Activated CD4-positive, alpha-beta T cell treated with anti-CD3 and anti-CD28 coated beads, Interleukin-2, amount 50 U/mL, for 1 hour (primary cell): ENCODE measurements around the gene TMEM132D.
"Not testable (repeated sequence)": the region's sequence is repeated elsewhere in the genome, so short reads cannot be mapped to it uniquely, and the experiment has no call there.

Experiments
- DNase-seq: peaks from one replicate; pipeline ENCODE4 v3.0.0-alpha.2; 2020

TMEM132D gene

DNA sequence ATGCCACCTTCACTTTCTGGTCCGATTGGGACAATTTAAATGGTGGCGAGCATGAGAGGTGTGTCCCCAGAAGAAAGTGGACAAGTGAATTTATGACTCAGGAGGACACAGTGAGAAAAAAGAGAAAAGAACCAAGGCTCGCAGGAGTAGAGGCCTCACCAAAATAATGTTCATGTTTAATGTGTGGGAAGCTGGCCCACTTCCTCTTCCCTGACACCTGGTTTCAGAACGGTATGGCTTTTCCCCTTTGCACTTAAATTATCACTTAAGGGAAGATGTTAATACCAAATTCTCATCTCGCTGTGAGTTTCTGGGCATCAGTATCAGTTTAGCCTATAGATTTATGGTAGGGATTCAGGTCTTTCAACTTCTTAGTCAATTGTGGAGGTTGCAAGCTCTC is 824.1 kb downstream of the TMEM132D start:
- no peak for DNase-seq

DNA sequence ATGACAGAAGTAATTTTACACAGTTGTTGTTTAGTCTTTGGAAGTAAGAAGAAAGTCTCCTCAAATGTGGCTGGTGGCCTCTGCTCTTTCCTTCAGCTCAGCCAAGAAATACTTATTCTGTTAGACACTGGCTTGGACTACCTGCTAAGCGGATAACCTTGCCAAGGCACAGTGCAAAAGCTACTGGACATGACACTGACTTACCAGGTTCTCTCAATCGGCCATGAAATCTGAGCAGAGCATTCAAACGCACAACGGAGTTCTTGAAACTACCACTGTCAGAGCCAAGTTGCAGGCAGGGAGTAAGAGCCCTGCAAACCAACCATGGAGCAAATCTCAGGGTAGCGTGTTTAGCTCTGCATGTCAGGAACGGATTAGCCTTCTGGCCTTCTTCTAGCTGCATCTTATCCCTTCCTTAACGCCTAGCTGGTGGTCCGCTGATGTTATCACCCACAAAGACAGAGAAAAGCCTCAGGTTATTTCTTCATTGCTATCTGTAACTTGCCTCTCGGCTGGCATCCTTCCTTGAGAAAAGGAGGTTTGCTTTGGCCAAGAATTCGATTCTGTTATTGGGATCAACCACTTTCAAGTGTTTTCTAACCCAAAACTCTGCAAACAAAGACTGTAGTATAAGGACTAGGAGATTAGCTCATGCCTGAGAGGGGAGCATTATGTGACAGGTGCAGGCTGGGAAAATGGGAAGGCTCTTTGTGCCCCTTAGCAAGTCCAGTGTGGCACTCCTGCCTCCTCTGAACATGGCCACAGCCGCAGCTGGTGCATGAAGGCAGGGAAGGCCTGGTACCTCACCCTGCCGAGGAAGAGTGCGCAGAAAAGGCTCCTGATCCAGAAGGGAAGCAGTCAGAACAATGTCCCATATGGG is 827.1 kb downstream of the TMEM132D start:
- no peak for DNase-seq

DNA sequence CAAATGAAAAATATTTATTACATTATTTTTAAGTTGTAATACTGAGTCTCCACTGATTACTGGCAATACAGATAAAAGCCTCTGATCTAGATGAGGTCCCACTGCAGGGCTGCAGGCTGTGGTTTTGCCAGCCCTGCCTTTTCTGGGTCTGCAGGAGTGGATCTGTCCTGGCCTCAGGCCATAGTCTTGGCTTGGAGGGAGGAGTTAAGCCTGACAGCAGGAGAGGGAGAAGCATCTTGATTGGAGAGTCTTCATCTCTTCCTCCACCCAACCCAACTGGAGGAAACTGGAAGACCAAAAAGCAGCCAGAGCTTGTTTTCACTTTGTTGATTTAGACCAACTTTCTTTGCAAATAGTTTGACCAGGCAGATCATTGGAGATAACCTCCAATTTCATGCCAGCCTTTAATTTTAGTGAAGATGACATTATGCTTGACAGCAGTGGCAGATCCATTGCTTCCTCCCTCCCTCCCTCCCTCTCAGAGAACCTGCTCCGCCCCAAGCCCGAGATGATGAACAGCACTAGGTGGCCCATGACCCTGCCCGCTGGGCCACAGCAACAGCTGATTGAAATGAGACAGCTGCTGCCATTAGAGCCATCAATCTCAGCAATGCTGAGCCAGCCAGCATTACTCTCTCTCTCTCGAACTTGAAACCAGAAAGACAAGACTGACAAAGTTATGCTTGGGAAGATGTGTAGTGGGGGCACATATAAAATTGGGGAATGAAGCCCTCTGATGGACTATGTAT is 828.2 kb downstream of the TMEM132D start:
- DNase-seq, result no peak

DNA sequence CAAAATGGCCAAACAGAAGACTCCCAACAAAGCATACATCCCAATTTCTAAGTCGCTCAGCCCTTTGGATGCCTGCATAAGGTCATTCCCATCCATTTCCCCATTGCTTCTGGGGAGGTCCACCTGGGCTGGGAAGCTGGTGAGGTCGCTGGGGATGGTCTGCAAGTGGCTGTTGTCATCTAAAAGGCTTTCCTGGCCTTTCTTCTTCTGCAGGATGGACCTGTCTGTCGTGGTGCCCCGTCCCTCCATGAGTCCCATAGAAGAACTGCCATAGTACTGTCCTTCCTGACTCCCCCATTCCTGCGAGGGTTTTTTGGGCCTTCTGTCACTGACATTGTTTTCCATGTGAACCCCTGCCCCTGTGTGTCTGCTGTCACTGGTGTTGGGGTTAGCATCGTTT is 829.4 kb downstream of the TMEM132D start:
- DNase-seq, result no peak

DNA sequence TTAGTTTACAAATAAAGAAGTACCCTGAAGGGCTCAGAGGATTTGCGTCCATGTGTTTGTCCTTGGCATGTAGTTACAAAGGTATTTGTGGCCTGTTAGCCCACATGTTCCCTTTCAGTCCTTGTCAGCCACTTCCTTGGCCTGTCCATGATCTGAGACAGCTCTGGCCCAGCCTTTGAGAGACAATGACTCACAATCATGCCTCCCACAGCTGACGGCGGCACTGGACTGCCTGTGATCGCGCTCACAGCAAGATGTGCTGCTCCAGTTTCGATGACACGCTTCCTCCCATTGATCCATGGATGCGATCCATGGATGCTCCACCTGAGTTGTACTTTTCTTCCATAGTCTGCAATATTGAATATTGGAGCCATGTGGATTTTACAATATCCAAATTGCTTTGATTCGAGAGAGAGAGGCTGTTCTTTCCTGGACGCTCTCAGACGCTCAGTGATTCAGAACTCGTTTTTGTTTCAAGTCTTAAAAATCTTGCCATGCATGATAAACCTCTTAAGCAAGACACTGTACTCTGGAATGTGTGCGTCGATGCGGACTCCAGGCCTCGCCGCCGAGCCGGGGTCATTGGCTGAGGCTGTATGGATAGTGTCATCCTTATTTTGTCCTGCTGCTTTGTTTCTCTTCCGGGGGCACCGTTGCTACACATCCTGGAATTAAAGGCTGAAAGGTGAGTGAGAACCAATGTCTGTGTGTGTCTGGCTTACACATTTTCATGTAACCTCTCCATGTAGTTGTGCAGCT is 830.5 kb downstream of the TMEM132D start:
- no peak for DNase-seq

DNA sequence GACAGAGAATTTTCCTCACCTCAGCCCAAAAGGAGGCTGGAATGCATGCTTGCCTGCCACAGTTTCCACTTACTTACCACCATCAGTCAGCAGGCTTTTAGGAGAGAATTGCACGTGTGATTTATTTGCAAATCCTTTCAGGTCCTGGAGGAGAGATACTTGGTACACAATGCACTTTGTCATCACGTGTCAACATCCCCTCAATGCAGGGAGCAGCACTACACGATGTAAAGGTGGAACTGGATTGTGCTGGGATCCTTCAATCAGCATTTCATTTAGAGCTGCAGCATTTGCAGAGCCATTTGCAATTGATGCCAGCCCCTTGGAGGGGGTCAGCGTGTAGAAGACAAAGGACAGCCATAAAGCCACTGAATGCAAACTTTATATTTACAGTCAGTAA is 832.5 kb downstream of the TMEM132D start:
- no peak for DNase-seq

DNA sequence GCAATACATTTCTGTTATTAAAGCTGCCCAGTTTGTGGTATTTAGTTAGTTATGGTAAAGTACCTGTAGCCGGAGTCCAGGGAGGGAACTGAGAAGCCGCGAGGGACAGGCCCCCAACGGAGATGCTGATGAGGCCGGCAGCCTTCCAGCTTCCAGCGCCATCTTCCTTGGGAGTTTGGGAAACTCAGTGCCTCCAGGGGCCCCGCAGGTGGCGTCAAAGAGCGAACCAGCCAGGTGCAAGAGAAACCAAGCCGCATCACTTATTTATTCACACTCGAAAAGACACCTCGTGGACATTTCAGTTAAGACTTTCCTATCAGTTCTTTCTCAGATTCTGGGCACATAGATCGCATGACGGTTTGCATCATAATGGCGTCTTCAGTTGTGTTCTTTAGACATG is 833.9 kb downstream of the TMEM132D start:
- no peak for DNase-seq

DNA sequence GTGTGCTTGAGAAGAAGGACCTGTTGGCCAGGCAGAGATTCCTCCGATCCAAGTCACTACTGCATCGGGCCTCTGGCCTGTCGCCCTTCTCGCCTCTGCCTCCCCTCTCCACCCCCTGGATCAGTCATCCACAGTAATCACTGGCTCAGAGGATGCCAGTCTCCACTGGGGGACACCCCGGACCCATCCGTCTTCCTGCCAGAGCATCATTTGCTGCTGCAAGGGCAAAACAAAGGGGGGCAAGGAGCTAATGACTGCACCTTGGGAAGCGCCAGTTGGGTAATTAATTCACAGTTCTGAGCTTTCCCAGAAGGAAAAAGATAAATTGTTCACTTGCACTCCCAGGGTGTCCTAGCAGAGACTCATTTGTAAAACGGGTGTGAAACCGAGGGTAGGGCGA is 835.1 kb downstream of the TMEM132D start:
- no peak for DNase-seq

DNA sequence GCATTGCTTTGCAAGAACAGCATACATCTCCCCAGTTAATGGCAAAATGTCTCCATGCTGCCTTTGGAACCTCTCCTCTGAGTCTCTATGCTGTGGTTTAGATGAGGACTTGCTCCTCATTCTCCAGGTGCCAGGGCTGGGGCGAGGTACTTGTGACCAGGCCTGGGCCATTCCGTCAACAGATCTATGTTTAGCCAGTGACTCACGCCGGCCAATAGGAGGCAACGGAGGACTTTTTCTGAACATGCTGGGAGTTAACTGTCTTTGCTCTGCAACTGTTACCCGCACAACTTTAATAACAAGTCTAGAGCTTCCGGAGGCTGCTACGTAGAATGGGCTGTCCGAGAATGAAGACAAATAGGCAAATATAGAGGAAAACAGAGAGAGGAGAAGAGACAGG is 836.3 kb downstream of the TMEM132D start:
- no peak for DNase-seq

DNA sequence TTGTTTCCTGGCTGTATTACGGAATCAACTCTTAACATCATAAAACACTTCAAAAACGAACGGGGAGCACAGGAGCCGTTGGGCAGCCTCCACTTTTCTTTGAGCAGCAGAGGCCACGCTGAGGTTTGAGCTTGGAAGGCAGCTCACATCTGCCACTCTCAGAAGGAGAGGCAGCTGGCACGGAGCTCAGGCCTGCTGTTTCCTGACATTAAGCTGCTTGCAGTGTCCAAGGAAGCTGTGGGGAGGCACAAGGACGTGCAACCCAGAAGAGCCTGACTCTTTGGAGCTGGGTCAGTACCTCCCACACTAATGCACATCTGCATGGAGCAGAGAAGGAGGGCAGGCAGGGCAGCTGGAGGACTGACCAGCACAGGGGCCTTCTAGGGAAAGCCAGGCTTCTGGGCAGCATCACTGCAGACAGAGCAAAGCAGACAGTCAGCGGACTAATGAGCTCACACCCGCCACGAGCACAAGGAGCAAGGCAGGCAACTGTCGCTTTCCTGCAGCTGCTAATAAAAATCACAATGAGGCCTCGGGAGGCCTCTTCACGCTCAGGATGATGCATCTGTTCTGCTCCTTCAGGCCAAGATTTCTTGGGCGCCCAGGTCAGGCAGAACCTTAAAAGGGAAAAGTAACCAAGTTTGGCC is 839.5 kb downstream of the TMEM132D start:
- DNase-seq, result no peak

DNA sequence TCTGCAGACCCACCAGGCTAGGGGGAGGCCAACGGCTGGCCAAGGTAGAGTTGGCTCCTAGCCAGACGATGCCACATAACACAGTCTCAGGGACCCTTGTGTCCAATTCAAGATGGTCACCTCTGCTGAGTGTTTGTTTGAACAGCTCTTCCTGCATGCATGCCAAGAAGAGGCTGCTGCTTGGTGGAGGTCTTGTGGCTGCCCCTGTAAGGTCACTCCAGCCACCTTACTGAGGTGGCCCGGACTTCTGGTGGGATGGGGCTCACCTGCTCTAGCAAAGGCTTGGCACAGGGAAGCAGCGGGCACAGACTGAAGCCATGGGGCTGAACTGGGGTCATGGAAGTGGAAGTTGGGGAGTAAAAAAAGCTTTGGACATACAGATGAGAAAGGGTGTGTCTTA is 840.2 kb downstream of the TMEM132D start:
- no peak for DNase-seq

DNA sequence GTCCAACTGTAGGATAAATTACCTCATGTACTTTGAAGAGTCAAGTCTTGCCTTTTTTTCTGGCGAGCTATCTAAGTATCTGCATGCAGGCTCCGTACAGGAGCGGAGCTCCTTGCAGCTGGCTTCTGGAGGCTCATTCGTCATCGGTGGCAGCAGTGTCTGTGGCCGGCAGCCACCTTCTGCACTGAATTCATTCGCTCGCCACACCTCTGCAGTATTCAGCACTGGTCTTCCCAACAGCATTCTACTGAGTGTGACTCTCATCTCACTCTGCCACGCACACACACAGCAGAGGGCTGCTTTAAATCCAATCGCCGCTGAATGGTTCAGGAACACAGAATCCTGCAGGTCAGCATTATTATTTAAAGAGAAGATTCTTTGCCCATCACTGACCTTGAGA is 850.6 kb downstream of the TMEM132D start:
- DNase-seq, result no peak

DNA sequence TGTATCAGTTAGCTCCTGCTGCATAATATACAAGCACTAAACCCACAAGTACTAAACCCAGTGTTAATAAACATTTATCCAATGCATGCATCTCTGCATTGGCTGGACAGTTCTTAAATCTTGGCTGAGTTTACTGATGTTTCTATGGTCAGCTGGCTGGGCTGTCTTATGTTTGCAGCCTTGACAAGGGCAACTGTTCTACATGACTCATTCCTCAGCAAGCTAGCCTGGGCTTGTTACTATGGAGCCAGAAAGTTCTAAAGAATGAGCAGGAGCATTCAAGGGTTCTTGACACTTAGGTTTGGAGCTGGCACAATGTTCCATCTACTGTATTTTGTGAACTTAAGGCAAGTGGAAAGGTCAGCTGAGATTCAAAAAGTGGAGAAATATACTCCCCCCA is 851.5 kb downstream of the TMEM132D start:
- DNase-seq, result no peak

DNA sequence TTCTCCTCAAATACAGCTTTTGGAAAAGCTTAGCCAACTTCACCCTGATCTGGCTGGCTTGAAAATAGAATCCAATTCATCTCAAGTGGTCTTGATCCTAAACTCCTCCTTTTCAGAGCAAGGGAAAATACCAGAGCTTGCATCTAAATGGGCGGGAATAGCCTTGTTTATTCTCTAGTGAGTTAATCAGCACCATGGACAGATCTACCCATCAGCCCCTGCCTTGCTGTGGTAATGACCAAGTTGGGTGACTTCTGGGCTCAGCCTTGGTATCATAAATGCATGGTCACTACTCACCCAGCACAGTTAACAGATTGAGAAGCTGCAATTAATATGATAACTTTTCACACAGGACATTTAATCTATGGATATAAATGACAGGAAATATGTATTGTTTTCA is 853.9 kb downstream of the TMEM132D start:
- DNase-seq, result no peak

DNA sequence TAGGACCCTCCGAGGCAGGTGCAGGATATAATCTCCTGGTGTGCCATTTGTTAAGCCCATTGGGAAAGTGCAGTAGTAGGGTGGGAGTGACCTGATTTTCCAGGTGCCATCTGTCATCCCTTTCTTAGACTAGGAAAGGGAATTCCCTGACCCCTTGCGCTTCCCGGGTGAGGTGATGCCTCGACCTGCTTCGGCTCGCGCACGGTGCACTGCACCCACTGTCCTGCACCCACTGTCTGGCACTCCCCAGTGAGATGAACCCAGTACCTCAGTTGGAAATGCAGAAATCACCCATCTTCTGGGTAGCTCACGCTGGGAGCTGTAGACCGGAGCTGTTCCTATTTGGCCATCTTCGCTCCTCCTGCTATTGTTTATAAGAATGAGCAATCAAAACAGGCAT is 860.5 kb downstream of the TMEM132D start:
- not testable (repeated sequence) for DNase-seq

DNA sequence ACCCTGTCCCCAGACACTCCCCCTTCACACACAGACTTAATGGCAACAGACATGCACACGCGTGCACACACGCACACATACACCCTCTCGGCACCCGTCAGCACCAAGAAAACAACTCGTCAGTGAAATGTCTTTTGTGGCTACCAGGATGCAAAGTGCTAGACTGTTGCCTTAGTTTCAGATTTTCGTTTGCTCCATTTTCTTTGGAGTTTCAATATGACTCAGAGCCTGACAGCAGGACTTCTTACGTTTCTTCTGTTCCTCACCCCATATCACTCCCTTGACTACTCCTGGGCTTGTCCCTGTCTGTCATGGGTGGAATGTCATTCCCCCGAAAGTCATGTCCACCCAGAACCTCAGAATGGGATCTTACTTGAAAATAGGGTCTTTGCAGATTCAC is 867.7 kb downstream of the TMEM132D start:
- DNase-seq, result no peak

DNA sequence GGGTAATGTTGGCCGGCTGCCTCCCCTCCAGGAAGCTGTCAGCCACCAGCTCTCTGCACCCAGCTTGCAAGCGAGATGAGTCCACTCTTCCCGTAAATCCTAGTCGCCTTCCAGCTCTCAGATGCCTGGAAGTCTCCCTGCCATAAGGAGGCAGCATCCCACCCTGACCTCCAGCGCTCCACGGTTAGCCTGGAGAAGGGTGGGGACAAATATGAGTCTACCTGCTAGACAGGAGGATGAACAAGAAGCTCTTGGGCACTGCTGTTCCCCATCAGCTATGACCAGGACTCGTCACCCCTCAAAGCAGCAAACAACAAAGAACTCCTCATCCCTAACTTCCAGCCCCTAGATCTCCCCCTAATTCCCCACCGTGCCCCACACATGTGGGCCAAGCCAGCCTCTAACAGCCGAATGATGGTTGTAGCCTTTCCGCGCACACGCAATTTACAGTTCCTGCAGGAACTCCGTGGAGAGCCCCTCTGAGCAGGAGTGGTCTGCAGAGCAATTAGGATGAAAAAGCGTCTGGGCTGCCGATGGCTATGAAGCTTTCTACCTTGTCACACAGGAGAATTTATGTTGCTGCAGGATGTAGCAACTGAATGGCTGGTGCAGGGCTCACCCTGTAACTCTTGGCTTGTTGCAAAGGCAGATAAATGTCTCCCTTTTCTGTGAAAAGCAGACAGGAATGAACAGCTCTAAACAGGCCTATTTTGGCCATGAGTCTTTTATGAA is 869.1 kb downstream of the TMEM132D start:
- DNase-seq, result no peak

DNA sequence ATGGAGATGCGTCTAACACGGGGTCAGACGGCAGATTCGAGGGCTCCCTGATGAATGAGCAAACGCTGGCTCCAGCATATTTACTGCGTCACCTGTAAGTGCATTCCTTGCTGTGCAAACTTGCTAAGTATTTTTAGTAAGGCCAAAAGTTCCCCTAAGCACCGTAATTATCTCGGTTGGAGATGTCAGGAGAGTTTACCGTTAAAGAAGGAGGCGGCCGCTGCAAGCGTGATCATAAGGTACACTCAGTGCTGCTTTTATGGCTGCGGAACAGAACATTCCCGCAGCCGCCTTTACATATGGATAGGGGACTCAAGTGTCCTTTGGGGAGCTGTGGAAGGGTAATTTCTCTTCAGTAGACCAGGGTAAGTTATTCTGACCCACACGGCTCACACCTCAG is 875.0 kb downstream of the TMEM132D start:
- DNase-seq, result no peak

DNA sequence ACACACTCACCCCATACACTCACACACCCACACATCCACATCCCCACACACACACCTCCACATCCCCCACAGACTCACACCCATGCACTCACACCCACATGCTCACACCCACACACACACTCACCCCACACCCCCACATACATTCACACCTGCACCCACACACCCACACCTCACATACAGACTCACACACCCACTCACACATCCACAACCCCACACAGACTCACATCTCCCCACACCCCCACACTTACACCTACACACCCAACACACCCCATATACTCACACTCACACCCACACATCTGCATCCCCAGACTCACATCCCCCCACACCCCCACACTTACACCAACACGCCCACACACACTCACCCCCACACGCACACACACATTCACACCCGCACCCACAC is 878.8 kb downstream of the TMEM132D start:
- no peak for DNase-seq
